HG03139 (cell line): ENCODE results near the gene RAB3C.
"Not testable (repeated sequence)": the region's sequence is repeated elsewhere in the genome, so short reads cannot be mapped to it uniquely, and the experiment has no call there.

Source experiments
- ATAC-seq: cut with Tn5 transposase; IDR thresholded peaks from one replicate; pipeline ENCODE4 v1.9.1; 2021; ENCODE audit not compliant: unreplicated experiment

RAB3C gene

DNA sequence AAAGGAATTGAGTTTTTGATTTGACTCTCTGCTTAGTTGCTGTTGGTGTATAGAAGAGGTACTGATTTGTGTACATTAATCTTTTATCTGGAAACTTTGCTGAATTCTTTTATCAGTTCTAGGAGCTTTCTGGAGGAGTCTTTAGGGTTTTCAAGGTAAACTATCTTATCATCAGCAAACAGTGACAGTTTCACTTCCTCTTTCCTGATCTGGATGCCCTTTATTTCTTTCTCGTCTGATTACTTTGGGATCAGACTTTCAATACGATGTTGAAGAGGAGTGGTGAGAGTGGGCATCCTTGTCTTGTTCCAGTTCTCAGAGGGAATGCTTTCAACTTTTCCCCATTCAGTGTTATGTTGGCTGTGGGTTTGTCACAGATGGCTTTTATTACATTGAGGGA lies 17.7 kb downstream of the RAB3C start:
- not testable (repeated sequence) for ATAC-seq

DNA sequence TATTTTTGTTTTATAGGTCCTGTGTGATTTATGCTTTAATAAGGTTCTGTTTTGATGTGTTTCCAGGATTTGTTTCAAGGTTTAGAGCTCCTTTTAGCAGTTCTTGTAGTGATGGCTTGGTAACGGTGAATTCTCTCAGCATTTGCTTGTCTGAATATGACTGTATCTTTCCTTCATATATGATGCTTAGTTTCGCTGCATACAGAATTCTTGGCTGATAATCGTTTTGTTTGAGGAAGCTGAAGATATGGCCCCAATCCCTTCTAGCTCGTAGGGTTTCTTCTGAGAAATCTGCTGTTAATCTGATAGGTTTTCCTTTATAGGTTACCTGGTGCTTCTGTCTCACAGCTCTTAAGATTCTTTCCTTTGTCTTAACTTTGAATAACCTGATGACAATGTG lies 20.0 kb downstream of the RAB3C start:
- ATAC-seq, result not testable (repeated sequence)

DNA sequence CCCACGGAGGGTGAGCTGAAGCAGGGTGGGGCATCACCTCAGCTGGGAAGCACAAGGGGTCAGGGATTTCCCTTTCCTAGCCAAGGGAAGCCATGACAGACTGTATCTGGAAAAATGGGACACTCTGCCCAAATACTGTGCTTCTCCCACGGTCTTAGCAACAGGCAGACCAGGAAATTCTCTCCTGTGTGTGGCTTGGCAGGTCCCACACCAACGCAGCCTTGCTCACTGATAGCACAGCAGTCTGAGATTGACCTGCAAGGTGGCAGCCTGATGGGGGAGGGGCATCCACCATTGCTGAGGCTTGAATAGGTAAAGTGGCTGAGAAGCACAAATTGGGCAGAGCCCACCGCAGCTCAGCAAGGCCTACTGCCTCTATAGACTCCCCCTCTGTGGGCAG lies 23.2 kb downstream of the RAB3C start:
- ATAC-seq, result no peak

DNA sequence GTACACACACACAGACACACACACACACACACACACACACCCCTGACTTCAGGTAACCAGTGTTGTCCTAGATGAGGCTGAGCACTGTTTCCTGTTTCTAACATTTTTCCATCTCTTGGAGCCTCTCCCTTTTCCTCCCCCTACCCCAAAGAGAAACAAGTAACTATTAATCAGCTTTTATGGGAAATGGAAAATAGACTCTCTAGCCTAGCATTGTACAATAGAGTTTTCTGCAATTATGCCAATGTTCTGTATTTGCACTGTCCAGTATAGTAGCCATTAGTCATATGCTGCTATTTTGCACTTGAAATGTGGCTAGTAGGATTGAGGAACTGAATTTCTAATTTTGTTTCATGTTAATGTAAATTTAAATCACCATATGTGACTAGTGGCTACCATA lies 33.1 kb downstream of the RAB3C start:
- ATAC-seq, result no peak

DNA sequence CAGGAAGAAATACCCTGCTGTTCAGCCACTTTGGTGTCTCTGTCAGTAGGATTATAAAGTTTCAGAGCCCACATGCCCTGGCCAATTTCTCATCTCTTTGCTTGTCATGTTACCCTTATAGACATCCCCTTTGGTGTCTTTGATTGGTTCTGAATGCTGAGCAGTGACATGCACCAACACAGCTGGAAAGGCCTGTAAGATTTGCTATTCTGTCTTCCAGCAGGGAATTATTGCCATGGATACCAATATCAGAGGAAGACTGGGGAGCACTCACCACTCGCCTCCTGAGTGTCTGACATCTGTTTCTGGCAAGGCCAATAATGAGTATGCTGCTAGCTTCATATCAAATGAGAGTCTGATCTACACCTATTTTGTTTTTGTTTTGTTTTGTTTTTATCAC lies 34.4 kb downstream of the RAB3C start:
- no peak for ATAC-seq

DNA sequence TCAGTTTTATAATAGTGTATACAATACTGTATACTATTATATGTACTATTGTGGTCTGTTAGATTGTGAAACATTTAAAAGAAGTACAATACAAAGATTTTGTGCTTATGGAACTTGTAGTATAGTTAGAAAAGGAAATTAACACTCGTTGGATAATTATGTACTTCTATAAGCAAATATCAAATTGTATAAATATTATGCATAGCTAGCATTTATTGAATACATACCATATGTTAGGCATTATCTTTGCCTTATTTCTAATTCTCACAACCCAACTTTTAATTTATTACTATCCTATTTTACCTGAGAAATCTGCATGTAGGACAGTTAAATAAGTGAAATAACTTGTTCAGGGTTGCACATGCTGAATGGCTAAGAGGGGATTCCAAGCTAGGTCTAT lies 37.5 kb downstream of the RAB3C start:
- no peak for ATAC-seq

DNA sequence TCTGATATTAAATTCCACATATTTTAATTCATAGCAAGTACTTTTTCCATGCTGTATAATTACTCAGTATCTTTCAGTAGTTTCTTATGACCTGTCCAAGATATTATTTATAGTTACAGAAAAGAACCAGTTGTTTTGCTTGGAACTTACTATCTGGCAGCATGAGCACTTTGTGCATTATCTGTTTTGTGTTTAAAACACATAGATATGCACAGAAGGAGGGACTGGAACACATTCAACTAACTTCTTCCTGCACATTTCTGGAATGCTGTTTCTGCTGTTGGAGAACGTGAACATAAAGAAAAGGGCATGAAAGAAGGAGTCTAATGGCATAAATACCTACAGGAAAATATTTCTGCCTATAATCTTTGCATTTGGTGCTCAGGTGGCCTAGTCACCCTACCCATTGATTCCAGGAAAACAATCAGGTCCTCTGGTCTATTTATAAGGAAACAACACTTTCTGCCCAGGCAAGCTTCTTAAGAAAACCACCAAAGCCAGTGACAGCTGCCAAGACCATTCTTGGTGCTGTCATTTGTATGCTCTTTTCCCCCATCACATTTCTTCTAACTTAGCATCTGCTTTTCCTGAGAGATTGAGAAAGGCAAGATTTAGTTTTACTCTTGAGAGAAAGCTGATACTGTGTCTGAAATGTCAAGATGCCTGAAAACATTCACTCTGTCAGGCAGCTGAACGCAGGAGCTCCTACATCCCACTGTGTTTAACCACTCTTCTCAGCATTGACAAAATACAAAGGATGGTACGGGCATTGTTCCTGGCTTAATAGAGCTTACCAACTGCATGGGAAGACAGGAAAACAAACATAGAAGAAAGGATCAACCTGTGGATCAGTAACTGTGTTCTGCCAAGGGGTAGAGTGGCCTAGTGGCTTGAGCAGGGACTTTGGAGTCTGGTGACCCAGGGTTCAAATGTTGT lies 40.3 kb downstream of the RAB3C start:
- ATAC-seq, result no peak

DNA sequence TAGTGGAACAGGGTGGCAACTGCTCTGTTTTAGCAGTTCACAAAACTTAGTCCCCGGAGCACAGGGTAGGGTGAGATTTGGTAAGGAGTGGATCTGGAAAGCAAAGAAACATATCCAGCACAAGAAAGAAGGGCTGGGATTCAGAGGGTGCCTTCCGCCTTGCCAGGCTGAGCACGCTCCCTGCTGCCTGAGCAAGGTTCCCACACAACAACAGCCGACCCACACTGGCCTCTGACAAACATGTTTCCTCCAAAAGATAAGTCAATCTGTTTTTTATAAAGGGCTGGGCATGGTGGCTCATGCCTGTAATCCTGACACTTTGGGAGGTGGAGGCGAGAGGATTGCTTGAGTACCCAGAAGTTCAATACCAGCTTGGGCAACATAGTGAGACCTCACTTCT lies 45.8 kb downstream of the RAB3C start:
- ATAC-seq, result no peak

DNA sequence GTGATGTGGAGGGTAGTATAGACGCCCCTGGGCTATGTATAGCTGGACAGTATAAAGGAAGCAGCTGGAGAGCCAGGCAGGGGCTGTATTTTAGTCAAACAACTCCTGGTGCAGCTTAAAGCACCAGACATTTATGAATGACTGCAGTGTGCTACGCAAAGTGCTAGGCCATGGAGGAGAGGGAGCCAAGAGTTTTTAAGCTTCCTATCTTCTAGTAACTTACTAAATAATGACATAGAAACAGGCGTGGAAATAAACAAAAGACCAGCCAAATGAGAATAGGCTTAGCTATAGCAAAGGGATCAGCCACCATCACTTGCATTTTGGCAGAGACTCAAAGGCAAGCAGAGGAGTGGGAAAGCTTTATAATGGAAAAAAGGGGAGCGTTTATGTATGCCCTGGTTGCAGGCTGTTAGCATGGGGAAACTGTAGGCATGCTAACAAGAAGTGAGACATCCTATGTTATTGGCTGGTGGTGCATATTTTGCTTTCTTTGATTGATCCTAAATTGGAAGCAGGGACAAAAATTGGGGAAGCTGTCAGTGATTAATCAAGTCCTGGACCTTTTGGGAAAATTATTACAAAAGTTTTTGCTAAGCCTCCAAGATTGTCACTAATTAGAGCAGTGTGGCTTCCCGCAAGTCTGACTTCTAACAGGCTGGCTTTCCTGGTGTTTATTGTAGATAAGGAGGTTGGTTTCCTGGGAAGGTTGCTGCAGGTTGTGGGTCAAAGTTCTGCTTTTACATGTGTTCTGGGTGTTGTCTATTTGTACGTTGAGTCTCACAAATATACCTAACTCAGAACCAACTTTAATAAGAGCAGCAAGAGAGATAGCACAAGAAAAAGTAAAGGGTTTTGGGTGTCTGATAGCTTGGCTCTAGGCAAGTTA lies 46.6 kb downstream of the RAB3C start:
- ATAC-seq, result no peak

DNA sequence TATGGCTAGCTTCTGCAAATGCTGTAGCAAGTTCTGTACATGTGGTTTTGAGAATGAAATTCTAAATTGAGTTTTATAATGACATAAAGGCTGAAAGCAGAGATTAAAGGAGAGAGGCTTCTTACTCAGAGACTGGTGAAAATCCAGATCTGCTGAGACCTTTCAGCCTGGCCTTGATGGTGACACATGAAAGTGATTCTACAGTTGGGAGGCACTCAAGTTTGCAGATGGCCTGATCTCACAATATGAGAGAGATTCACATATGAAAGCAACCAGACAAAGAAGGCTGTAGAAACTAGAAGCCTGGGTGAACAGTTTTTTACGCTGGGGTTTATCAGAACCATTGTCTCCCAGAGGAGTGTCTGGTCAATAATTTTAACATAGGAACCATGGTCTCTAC lies 49.0 kb downstream of the RAB3C start:
- ATAC-seq, result no peak

DNA sequence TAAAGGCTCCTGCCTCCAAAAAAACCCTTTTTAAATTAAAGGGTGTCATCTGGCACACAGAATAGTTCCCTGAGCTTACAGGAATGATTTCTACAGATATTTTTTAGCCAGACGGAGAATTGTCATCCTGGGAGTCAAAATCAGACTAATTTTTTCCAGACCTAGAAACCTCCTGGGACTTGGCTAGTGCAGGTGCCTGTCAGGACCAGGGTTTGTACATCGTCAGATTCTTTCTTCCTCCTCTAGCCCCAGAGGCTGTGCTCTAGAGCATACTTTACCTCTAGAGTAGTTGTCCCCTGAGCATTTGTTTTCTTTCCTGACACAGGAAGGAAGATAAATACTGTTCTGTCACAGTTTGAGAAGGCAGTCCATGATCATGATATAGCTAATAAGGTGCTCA lies 52.5 kb downstream of the RAB3C start:
- ATAC-seq, result no peak

DNA sequence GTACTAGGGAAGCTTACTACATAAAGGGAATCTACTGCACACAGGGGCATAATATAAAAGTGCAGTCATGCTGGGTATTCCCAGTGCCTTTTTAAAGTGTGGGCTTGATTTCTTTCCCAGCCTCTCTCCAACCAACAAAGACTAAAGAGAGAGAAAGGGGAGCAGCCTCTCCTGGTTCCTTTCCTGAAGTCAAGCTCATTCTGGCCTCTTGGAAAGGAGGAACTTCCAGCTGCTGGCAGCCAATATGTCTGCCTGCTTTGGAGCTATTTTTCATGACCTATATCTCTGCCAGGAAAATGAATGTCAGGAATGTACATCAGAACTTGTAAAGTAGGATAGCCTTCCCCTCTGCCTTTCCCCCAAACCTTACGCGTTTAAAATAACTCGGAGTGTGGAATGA lies 57.1 kb downstream of the RAB3C start:
- ATAC-seq, result no peak

DNA sequence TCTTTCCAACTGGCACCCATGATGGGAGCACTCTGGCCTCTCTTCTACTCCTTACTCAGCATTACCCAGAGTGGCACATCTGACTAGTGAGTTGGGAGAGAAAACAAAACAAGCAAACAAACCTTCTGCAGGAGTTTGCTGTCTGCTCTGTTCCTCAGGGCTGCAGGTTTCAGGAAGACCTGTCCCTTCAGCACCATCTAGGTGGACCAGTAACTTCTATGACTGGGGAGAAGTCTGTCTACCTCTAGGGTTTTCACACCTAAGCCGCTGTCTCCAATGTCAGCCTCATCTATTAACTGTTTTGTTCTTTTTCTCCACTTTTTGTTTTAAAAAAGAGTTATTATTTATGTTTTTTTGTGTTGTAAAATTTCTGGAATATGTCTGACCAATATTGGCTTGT lies 58.7 kb downstream of the RAB3C start:
- ATAC-seq, result no peak

DNA sequence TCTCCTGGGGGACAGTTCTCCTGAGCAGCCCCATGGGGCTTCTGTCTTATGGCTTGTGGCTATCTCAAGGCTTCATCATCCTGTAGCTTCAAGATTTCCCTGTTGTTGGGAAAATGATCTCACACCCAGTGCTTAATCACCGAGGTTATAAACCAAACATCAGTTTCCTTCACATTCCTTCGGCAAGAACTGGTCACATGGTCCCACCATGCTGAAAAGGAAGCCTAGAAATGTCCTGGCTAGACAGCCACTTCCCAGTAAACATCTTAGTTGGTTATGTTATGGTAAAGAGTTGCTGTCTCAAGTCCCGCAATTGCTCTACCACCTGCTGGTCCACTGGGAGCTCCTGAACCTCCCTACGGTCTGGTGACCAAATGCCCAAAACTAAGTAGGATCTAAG lies 66.0 kb downstream of the RAB3C start:
- no peak for ATAC-seq

DNA sequence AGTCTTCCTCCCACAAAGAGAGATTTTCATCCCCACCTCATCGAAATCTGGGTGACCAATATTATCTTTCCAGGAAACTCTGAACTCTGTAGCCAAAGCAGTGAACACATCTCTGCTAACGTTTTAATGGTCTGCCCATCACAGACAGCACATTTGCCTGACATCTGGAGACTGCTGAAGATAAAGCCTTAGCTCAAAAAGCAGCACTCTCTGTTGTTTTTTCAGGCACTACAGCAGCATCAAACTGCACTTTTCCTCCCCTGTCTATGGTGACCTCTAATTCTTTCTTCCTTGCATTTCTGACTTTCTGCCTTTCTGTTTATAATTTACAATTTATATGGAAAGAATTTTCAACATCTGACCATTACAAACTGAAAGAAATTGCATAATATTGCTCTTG lies 66.8 kb downstream of the RAB3C start:
- ATAC-seq, result no peak

DNA sequence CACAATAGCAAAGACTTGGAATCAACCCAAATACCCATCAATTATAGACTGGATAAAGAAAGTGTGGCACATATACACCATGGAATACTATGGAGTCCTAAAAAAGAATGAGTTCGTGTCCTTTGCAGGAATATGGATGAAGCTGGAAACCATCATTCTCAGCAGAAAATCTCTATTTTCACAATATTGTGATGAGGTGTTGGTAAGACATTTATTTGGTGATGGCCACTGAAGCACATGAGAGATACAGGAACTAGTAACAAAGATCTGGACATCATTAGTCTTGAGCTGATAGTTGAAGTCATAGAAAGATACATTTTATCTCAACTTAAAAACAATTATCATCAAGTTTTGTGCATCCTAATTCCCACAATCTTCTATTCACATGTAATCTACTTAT lies 70.6 kb downstream of the RAB3C start:
- no peak for ATAC-seq

DNA sequence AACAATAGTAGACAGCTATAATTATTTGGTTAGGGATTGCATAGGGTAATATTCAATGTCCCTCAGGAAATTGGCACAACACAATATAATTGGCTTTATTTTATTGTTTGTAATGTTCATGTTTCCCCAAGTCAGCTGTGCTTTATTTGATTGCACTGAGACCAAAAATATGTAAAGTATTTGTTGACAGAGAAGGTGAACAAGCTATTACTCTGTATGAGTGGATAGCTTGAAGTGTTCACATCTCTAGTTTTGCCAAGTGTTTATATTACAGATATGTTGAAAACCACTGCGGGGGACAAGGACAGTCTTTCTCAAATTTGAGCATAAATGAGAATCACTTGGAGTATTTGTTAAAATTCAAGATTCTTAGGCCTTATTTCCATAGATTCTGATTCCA lies 83.3 kb downstream of the RAB3C start:
- ATAC-seq, result no peak

DNA sequence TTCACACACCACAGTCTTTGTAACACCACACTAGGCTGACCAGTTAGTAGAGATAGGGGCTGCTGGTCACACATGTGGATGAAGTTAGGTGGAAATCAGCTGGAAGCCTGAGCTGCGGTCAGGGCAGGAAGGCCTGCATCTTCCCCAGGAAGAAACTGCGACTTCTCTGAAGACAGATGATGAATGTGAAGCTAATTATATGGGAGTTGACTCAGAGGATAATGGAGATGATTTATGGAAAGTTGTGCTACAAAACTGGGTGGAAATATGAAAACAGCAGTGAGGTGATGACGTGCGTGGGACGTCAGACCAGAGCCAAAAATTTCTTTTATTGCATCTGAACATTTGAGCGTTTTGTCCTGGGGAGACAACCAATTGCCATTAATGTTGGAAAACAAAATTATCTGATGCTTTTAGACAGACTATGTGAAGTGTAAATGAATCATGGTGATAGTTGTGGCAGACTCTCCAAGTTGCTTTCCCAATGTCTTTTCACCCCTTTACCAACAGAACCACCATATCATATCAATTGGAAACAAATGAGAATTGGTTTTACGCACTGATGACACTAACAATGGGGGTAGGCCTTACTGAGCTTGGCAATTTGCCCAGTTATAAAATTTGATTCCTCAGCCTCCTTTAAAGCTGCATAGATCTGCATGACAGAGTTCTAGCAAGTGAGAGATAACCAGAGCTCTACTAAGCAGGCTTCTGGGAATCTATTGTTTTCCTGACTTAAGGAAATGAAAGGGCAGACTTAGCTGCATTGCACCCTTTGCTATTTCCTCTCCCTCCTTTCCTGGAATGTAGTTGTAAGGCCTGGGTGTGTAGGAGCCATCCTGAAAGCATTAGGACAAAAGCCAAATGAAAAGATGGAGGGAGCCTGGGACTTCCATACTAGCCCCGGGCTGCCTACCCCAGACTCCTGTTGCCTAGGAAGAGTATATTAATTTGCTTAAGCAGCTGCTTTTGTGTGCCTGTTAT lies 84.0 kb downstream of the RAB3C start:
- no peak for ATAC-seq

DNA sequence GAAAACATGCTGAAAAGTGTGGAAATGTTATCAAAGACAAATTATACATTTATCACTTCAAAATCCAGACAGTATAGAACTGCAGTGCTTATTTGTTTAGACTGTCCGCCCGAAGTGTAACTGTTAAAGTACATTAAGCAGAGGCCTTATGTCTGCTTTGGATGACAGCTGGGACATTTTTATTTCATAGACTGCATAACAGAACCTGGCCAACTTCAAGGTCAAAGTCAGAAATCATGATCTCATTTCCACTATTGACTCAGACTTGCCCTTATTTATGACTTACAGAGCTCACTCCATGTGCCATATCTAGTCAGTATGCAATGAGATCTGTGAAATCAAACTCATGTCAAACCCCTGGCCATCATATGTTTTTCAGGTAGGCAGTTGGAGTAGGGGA lies 87.7 kb downstream of the RAB3C start:
- no peak for ATAC-seq

DNA sequence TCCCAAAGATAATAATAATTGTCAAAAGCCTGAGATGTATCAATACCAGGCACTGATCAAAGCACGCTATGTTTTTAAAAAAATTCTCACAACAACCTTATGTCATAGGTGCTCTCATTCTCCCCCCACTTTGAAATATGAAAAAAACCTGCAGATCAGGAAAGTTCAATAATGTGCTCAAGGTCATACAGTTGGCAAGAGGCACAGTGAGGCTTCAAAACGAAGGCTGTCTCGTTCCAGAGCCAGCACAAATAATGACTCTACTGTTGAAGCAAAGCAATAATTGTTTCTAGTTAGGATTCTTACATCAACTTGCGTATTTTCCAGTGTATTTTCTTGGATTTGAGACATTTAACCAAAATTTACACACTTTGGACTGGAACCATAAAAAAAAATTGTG lies 88.3 kb downstream of the RAB3C start:
- ATAC-seq, result no peak

DNA sequence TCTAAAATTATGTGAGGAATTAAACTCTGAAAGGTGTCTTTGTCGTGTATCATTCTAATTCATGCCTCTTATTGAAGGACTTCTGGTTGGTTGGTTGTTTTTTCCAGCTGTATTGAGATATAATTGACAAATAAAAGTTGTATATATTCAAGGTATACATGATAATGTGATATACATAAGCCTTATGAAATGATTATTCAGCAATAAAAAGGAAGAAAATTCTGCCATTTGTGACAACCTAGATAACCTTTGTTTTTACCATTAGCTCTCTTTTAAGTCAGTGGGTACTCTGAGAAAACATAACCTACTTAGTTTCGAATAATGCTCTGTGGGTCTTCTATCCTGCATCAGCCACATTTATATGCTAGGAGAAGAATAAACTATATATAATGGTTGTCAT lies 89.6 kb downstream of the RAB3C start:
- no peak for ATAC-seq
